ENCODE measurements around the gene SPTLC2.

The SPTLC2 gene

GRCh38 chr14:77502109-77502782 lies 114.2 kb downstream of the SPTLC2 start:
- TF ChIP-seq, protein P1, sequence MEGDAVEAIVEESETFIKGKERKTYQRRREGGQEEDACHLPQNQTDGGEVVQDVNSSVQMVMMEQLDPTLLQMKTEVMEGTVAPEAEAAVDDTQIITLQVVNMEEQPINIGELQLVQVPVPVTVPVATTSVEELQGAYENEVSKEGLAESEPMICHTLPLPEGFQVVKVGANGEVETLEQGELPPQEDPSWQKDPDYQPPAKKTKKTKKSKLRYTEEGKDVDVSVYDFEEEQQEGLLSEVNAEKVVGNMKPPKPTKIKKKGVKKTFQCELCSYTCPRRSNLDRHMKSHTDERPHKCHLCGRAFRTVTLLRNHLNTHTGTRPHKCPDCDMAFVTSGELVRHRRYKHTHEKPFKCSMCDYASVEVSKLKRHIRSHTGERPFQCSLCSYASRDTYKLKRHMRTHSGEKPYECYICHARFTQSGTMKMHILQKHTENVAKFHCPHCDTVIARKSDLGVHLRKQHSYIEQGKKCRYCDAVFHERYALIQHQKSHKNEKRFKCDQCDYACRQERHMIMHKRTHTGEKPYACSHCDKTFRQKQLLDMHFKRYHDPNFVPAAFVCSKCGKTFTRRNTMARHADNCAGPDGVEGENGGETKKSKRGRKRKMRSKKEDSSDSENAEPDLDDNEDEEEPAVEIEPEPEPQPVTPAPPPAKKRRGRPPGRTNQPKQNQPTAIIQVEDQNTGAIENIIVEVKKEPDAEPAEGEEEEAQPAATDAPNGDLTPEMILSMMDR (conservative IDR thresholded peaks at IDR 0.05; ENCODE audit: low read depth, low read length), result no peak
- no peaks in the 10 kb centered on the region for H3K4me1 ChIP-seq (ENCODE audit: low read depth, poor library complexity, severe bottlenecking)
- H3K27ac ChIP-seq, result no peak overlapping the region
- H3K9ac ChIP-seq, result no peak overlapping the region
- H3K4me2 ChIP-seq, result no peak overlapping the region
- no peak overlapping the region for H2AFZ ChIP-seq (ENCODE audit: low read depth)
- H3K36me3 ChIP-seq (ENCODE audit: insufficient read depth), result no peaks in the 10 kb centered on the region
- H4K20me1 ChIP-seq (ENCODE audit: insufficient read depth), result no peaks in the 10 kb centered on the region
- no peak overlapping the region for H3K4me3 ChIP-seq (IDR thresholded peaks at IDR 0.05; ENCODE audit: insufficient read depth, low read depth, low read length)
- no peaks in the 10 kb centered on the region for H3K27me3 ChIP-seq (ENCODE audit: insufficient read depth, low read depth)
- no peaks in the 10 kb centered on the region for H3K79me2 ChIP-seq (ENCODE audit: insufficient read depth, low read depth)

DNA sequence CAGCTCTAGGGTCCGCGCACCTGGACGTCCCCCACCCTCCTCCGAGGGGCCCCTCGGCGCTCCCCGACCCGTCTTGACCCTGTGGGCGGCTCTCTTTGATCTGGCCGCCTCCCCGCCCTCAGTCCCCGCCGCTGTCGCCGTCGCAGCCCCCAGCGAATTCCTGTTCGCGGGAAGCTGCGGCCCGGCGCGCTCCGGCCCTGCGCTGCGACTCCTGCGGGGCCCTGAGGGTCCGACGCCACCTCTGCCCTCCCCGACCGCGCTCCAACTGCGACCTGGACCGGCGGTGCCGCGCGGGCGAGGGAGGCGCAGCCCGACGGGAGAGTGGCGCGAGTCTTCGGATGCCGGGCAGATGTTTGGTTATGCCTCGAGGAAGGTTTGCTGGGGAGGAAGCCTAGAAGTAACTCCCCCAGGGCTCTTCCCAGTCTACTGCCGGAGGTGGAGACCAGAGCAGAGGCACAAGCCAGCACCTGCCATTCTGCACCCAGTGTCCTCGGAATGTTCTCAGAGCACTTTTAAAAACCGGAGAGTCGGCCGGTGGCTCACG lies 117.4 kb downstream of the SPTLC2 start:
- no peak overlapping the region for H3K9ac ChIP-seq
- H2AFZ ChIP-seq (ENCODE audit: low read depth), result no peak overlapping the region
- H3K4me3 ChIP-seq (IDR thresholded peaks at IDR 0.05; ENCODE audit: insufficient read depth, low read depth, low read length), result no peak overlapping the region
- no peaks in the 10 kb centered on the region for H3K27me3 ChIP-seq (ENCODE audit: insufficient read depth, low read depth)
- no peak overlapping the region for H3K4me2 ChIP-seq
- TF ChIP-seq, protein P1 (conservative IDR thresholded peaks at IDR 0.05; ENCODE audit: low read depth, low read length), result no peak
- H3K36me3 ChIP-seq (ENCODE audit: insufficient read depth), result no peaks in the 10 kb centered on the region
- H3K4me1 ChIP-seq (ENCODE audit: low read depth, poor library complexity, severe bottlenecking), result no peaks in the 10 kb centered on the region
- no peaks in the 10 kb centered on the region for H3K79me2 ChIP-seq (ENCODE audit: insufficient read depth, low read depth)
- H3K27ac ChIP-seq, result no peak overlapping the region
- H4K20me1 ChIP-seq (ENCODE audit: insufficient read depth), result no peaks in the 10 kb centered on the region

DNA sequence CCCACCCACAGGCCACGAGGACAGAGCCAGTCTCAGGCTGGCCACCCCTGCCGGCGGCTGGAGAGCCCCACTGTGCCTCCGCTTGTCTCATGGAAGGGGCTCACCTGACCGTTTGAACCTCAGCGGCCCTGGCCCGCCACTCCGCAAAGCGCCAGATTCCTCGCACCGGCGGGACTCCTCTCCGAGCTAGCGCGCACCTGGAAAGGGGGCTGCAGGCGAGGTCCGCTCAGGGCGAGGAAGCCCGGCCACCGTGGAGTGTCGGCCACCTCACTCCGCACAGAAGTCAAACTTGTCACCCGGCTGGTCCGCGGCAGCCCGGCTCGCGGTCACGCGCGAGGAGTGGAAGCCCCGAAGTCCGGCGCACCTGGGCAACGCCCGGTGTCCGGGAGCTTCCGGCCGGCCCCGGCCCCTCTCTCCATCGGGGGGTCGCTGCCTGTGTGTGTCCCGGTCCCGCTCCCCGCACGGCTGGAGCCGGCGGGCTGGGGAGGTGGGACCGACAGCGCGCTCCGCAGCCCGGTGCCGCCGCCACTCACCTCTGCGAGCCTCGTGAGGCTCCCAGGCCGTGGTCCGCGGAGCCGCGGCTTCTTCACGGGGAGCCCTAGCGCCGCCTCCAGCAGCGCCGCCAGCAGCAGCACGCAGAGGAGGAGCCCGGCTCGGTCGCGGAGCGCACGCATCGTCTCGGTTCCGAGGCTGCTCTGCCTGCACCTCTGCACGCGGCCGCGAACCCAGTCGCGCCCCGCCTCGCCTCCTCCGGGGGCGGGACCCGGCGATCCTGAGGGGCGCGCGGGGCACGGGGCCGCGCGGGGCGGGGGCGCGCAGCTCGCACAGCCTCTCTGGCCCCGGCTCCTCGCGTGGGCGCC lies 118.1 kb downstream of the SPTLC2 start, which contains the start of gene ISM2:
TSS of gene ISM2 (minus strand) at position 697 of the 860 bp plus-strand sequence. CDS start at position 674, 23 bp downstream.
- no peaks in the 10 kb centered on the region for H3K4me1 ChIP-seq (ENCODE audit: low read depth, poor library complexity, severe bottlenecking)
- no peak within 1 kb of the TSS for H2AFZ ChIP-seq (ENCODE audit: low read depth)
- no peak within 1 kb of the TSS for H3K27ac ChIP-seq
- TF ChIP-seq, protein P1 (conservative IDR thresholded peaks at IDR 0.05; ENCODE audit: low read depth, low read length), result no peak
- no peaks in the 10 kb centered on the region for H3K27me3 ChIP-seq (ENCODE audit: insufficient read depth, low read depth)
- H3K4me3 ChIP-seq (IDR thresholded peaks at IDR 0.05; ENCODE audit: insufficient read depth, low read depth, low read length), result no peak within 1 kb of the TSS
- no peaks in the 10 kb centered on the region for H4K20me1 ChIP-seq (ENCODE audit: insufficient read depth)
- no peak within 1 kb of the TSS; the same call in 1 of the 2 replicates for H3K4me2 ChIP-seq
- no peak within 1 kb of the TSS for H3K9ac ChIP-seq
- no peaks in the 10 kb centered on the region for H3K36me3 ChIP-seq (ENCODE audit: insufficient read depth)
- H3K79me2 ChIP-seq (ENCODE audit: insufficient read depth, low read depth), result no peaks in the 10 kb centered on the region

DNA sequence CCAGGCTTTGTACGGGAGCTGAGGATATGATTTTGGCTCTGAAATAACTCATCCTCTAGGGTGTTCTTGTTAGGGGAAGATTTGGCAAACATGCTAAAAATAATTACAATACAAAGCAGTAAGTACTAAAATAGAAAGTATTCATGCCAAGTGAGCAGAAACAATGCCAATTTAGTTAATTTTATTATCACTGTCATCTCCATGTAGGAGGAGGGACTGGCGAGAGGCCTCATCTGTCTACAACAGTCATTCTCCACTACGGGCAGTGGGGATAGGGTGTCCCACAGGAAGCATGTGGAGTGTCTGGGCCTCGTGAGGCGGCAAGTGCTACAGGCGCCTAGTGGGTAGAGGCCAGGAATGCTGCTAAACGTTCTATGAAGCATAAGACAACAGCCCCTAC lies 121.1 kb downstream of the SPTLC2 start:
- Histone ChIP-seq H3K4me2 (no peak overlapping the region), H2AFZ (ENCODE audit: low read depth) (no peak overlapping the region), H3K27ac (no peak overlapping the region), H3K4me3 (IDR thresholded peaks at IDR 0.05; ENCODE audit: insufficient read depth, low read depth, low read length) (no peak overlapping the region), H3K9ac (no peak overlapping the region), H4K20me1 (ENCODE audit: insufficient read depth) (no peaks in the 10 kb centered on the region), H3K36me3 (ENCODE audit: insufficient read depth) (no peaks in the 10 kb centered on the region), H3K79me2 (ENCODE audit: insufficient read depth, low read depth) (no peaks in the 10 kb centered on the region), H3K27me3 (ENCODE audit: insufficient read depth, low read depth) (no peaks in the 10 kb centered on the region), H3K4me1 (ENCODE audit: low read depth, poor library complexity, severe bottlenecking) (no peaks in the 10 kb centered on the region)
- TF ChIP-seq, protein P1 (conservative IDR thresholded peaks at IDR 0.05; ENCODE audit: low read depth, low read length), result no peak
